PC-3 (cell line): ENCODE measurements around the gene ZNF628.

Experiments
- EZH2 ChIP-seq: fragments of 300-600 bp; sonication (generic); IDR thresholded peaks from one replicate; pipeline ENCODE4 v1.6.1; 2017; ENCODE audit warnings: antibody characterized with exemption, mild to moderate bottlenecking, low read length; ENCODE audit not compliant: unreplicated experiment
- EZH2phosphoT487 ChIP-seq: fragments of 300-600 bp; sonication (generic); IDR thresholded peaks from 2 replicates; pipeline ENCODE4 v1.6.1; 2018; ENCODE audit warnings: mild to moderate bottlenecking, antibody characterized with exemption, low read length, borderline replicate concordance
- TF ChIP-seq, protein P1 (sequence below): fragments of 300-600 bp; sonication (generic); conservative IDR thresholded peaks from 2 replicates; pipeline ENCODE4 v1.5.1; 2017; ENCODE audit warnings: antibody characterized with exemption, low read depth, mild to moderate bottlenecking, low read length

DNA sequence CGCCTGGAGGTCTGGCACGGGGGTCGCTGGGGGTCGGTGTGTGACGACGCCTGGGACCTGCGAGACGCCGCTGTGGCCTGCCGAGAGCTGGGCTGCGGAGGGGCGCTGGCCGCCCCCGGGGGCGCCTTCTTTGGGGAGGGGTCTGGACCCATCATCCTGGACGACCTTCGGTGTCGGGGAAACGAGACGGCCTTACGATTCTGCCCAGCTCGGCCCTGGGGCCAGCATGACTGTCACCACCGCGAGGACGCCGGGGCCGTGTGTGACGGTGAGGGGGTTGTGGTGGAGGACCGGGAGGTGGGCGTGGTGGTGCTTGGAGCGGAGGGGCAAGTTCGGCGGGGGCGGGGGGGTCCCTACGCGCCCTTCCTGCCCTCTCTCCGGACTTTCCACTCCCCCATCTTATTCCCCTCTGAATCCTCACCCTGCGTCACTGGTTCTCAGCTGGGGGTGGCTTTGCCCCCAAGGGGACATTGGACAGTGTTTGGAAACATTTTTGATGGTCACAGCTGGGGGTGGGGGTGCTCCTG lies 17.3 kb downstream of the ZNF628 start:
- TF ChIP-seq, protein P1, sequence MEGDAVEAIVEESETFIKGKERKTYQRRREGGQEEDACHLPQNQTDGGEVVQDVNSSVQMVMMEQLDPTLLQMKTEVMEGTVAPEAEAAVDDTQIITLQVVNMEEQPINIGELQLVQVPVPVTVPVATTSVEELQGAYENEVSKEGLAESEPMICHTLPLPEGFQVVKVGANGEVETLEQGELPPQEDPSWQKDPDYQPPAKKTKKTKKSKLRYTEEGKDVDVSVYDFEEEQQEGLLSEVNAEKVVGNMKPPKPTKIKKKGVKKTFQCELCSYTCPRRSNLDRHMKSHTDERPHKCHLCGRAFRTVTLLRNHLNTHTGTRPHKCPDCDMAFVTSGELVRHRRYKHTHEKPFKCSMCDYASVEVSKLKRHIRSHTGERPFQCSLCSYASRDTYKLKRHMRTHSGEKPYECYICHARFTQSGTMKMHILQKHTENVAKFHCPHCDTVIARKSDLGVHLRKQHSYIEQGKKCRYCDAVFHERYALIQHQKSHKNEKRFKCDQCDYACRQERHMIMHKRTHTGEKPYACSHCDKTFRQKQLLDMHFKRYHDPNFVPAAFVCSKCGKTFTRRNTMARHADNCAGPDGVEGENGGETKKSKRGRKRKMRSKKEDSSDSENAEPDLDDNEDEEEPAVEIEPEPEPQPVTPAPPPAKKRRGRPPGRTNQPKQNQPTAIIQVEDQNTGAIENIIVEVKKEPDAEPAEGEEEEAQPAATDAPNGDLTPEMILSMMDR = no peak
- TF ChIP-seq EZH2phosphoT487 = no peak
- TF ChIP-seq EZH2 = no peak
